Ovary (tissue), 3 donors: ENCODE results near the gene SETD2.

Experiments used
- CTCF ChIP-seq, 3 donors: fragments of 450-650 bp in 2 of 3; fragments of 200-600 bp in 1 of 3; IDR thresholded peaks; one replicate each; pipeline versions ENCODE4 v1.5.1 to v1.8.0; 2016 to 2022; ENCODE audit warnings: antibody characterized with exemption in 3 of 3, mild to moderate bottlenecking in 1 of 3
- POLR2A ChIP-seq: fragments of 450-650 bp; IDR thresholded peaks from one replicate; pipeline ENCODE4 v1.6.1; 2017; ENCODE audit warnings: antibody characterized with exemption, mild to moderate bottlenecking, moderate library complexity
- donor health status: DM: no; HTN: no; CAD: no.

GRCh38 chr3:47009225-47010110 is 154.4 kb downstream of the SETD2 start:
- TF ChIP-seq CTCF (IDR thresholded peaks at IDR 0.05) (peak in 1 of 3 donors; percentile 7), POLR2A (peak; percentile 91)
